ENCODE data around the gene LMTK2. TPM values are rescaled to one million over a fixed set of nuclear protein-coding genes. Genes with fewer than 3 reads are reported as not detected.
A peak's percentile ranks its signal among the peaks of the same experiment; 100 is the strongest.

Gene LMTK2
- total RNA-seq, 2 experiments from 2014 or later: 10.0 to 17.5 TPM

- Histone ChIP-seq H3K36me3 (ENCODE audit: insufficient read depth, low read length) (no peaks in the 10 kb centered on the region), H3K79me2 (ENCODE audit: insufficient read depth, low read depth, low read length) (peaks cover 51% of the 10 kb centered on the region), H3K4me2 (ENCODE audit: low read length) (peak overlapping the region; percentile 88), H3K27ac (ENCODE audit: low read depth, low read length, poor library complexity, severe bottlenecking) (peak overlapping the region; percentile 53), H3K9me2 (ENCODE audit: insufficient read depth, low read length) (no peaks in the 10 kb centered on the region), H3K9me3 (ENCODE audit: low read length) (no peaks in the 10 kb centered on the region), H3K4me3 (ENCODE audit: low read depth, low read length, poor library complexity, severe bottlenecking) (peak overlapping the region; percentile 99), H3K4me1 (ENCODE audit: insufficient read depth, low read length, poor library complexity, severe bottlenecking) (peaks cover 14% of the 10 kb centered on the region), H4K20me1 (ENCODE audit: insufficient read depth, low read length) (peaks cover 22% of the 10 kb centered on the region), H2AFZ (ENCODE audit: low read length) (peak overlapping the region; percentile 92)
- TF ChIP-seq EZH2phosphoT487 (IDR thresholded peaks at IDR 0.05; ENCODE audit: borderline replicate concordance, low read depth, low read length) (no peak), CTCF (conservative IDR thresholded peaks at IDR 0.05; ENCODE audit: low read length) (no peak)
- POLR2A ChIA-PET: interaction anchor here (0.5 to 1.6 kb wide), 4 partner anchors 11 to 399 kb away, joined by 3 to 5 read pairs (median 4); no protein-coding TSS in a partner anchor
- CTCF ChIA-PET (ENCODE audit: unreplicated experiment): no interaction called here
- intact Hi-C loops (cut with micrococcal nuclease; ENCODE audit: unreplicated experiment): loop anchor here (5.0 kb wide), 2 partner anchors 85 to 175 kb away; partner anchors contain the start of gene BRI3
- DNase-seq (ENCODE audit: low spot score): peak; percentile 49
- no TSS peak for BruUV-seq (replicated peaks)
Measured at GRCh38 chr7:98107313-98107721, 655 bp downstream of the LMTK2 start.

- POLR2A ChIA-PET: interaction anchor here (0.7 to 2.8 kb wide), 3 partner anchors 9 to 59 kb away, joined by 3 to 13 read pairs (median 5); no protein-coding TSS in a partner anchor
- CTCF ChIA-PET (ENCODE audit: unreplicated experiment): interaction anchor here (1.4 kb wide), 1 partner anchor 89 kb away, joined by 3 read pairs; no protein-coding TSS in a partner anchor
- H3K4me2 ChIP-seq (ENCODE audit: low read length): no peak overlapping the region
- no peaks in the 10 kb centered on the region; the same call in 1 of the 2 replicates for H3K36me3 ChIP-seq (ENCODE audit: insufficient read depth, low read length)
- peaks cover 14% of the 10 kb centered on the region for H3K4me1 ChIP-seq (ENCODE audit: insufficient read depth, low read length, poor library complexity, severe bottlenecking)
- peaks cover 25% of the 10 kb centered on the region for H4K20me1 ChIP-seq (ENCODE audit: insufficient read depth, low read length)
- H3K27ac ChIP-seq (ENCODE audit: low read depth, low read length, poor library complexity, severe bottlenecking): no peak overlapping the region
- intact Hi-C loops (cut with micrococcal nuclease; ENCODE audit: unreplicated experiment): no loop called here
- DNase-seq (ENCODE audit: low spot score): no peak
- no TSS peak for BruUV-seq (replicated peaks)
- no peak overlapping the region for H2AFZ ChIP-seq (ENCODE audit: low read length)
- H3K79me2 ChIP-seq (ENCODE audit: insufficient read depth, low read depth, low read length): peaks cover 64% of the 10 kb centered on the region
- H3K4me3 ChIP-seq (ENCODE audit: low read depth, low read length, poor library complexity, severe bottlenecking): no peak overlapping the region
- H3K9me2 ChIP-seq (ENCODE audit: insufficient read depth, low read length): no peaks in the 10 kb centered on the region
- TF ChIP-seq CTCF (conservative IDR thresholded peaks at IDR 0.05; ENCODE audit: low read length) (no peak), EZH2phosphoT487 (IDR thresholded peaks at IDR 0.05; ENCODE audit: borderline replicate concordance, low read depth, low read length) (no peak)
- no peaks in the 10 kb centered on the region for H3K9me3 ChIP-seq (ENCODE audit: low read length)
Measured at GRCh38 chr7:98110249-98111022, 3.8 kb downstream of the LMTK2 start.

All from OCI-LY7 (cell line).